Measurements from ENCODE around the gene ATP2B2. TPM values are rescaled to one million over a fixed set of nuclear protein-coding genes. Genes with fewer than 3 reads are reported as not detected.
"Not testable (repeated sequence)": the region's sequence is repeated elsewhere in the genome, so short reads cannot be mapped to it uniquely, and the experiment has no call there.

The ATP2B2 gene
- total and polyA plus RNA-seq, 7 donors, result 0.08 to 6.5 (median 0.77) TPM

GRCh38 chr3:10303785-10304184 lies 201.6 kb downstream of the ATP2B2 start:
- peak in 1 of 4 donors; percentile 24 for ATAC-seq
- no peak for TF ChIP-seq CTCF (IDR thresholded peaks at IDR 0.05)
- 82 to 87% (median 85%) methylated on average over 8 of the region's 8 CpGs for WGBS, 3 donors

GRCh38 chr3:10303105-10303504 lies 202.3 kb downstream of the ATP2B2 start:
- H3K27me3 ChIP-seq (ENCODE audit: insufficient read depth in 3 of 3, low read length in 2 of 3), result no peaks in the 10 kb centered on the region
- peaks cover 6% of the 10 kb centered on the region for H3K4me1 ChIP-seq
- ATAC-seq, result no peak
- H3K36me3 ChIP-seq (ENCODE audit: insufficient read depth in 1 of 2, low read depth in 1 of 2), result peaks cover 16 to 97% of the 10 kb centered on the region in 2 donors
- no peak overlapping the region for H3K4me3 ChIP-seq
- intact Hi-C loops (cut with DNase I), result no loop called here
- no peak for DNase-seq
- TF ChIP-seq CTCF (IDR thresholded peaks at IDR 0.05), result no peak
- H3K9me3 ChIP-seq, result no peaks in the 10 kb centered on the region
- WGBS, 3 donors, result 87 to 90% (median 87%) methylated on average over 9 of the region's 9 CpGs
- H3K27ac ChIP-seq, result no peak overlapping the region

More at GRCh38 chr3:10303785-10304184, 201.6 kb downstream of the ATP2B2 start:
- Histone ChIP-seq H3K4me3 (no peak overlapping the region), H3K36me3 (ENCODE audit: insufficient read depth in 1 of 2, low read depth in 1 of 2) (peaks cover 16 to 98% of the 10 kb centered on the region in 2 donors), H3K27ac (no peak overlapping the region), H3K27me3 (ENCODE audit: insufficient read depth in 3 of 3, low read length in 2 of 3) (no peaks in the 10 kb centered on the region), H3K9me3 (no peaks in the 10 kb centered on the region), H3K4me1 (peaks cover 6% of the 10 kb centered on the region)
- intact Hi-C loops (cut with DNase I), result no loop called here
- no peak for DNase-seq

GRCh38 chr3:10300087-10300486 lies 205.3 kb downstream of the ATP2B2 start:
- DNase-seq, result no peak
- H3K4me1 ChIP-seq, result peaks cover under 1% of the 10 kb centered on the region
- no peak overlapping the region for H3K4me3 ChIP-seq
- TF ChIP-seq CTCF (IDR thresholded peaks at IDR 0.05), result no peak
- H3K27ac ChIP-seq, result no peak overlapping the region
- ATAC-seq, result no peak
- 74 to 85% (median 81%) methylated on average over 9 of the region's 9 CpGs for WGBS, 3 donors
- H3K9me3 ChIP-seq, result no peaks in the 10 kb centered on the region
- H3K36me3 ChIP-seq (ENCODE audit: insufficient read depth in 1 of 2, low read depth in 1 of 2), result peaks cover 16 to 89% of the 10 kb centered on the region in 2 donors
- no peaks in the 10 kb centered on the region for H3K27me3 ChIP-seq (ENCODE audit: insufficient read depth in 3 of 3, low read length in 2 of 3)
- intact Hi-C loops (cut with DNase I), result no loop called here

GRCh38 chr3:10299679-10300078 lies 205.7 kb downstream of the ATP2B2 start:
- Histone ChIP-seq H3K27me3 (ENCODE audit: insufficient read depth in 3 of 3, low read length in 2 of 3) (no peaks in the 10 kb centered on the region), H3K27ac (peak overlapping the region; percentile 9), H3K4me3 (no peak overlapping the region), H3K9me3 (no peaks in the 10 kb centered on the region), H3K4me1 (no peaks in the 10 kb centered on the region), H3K36me3 (ENCODE audit: insufficient read depth in 1 of 2, low read depth in 1 of 2) (peaks cover 16 to 87% of the 10 kb centered on the region in 2 donors)
- DNase-seq (no peak), ATAC-seq (peak in 3 of 4 donors; percentile 17 to 28 (median 22))
- whole genome bisulfite sequencing, 3 donors, result 45 to 72% (median 61%) methylated on average over 6 of the region's 6 CpGs
- intact Hi-C loops (cut with DNase I), result no loop called here
- no peak for TF ChIP-seq CTCF (IDR thresholded peaks at IDR 0.05)

GRCh38 chr3:10299175-10299574 lies 206.2 kb downstream of the ATP2B2 start:
- DNase-seq (no peak), ATAC-seq (no peak)
- TF ChIP-seq CTCF (IDR thresholded peaks at IDR 0.05), result no peak
- Histone ChIP-seq H3K4me1 (no peaks in the 10 kb centered on the region), H3K9me3 (no peaks in the 10 kb centered on the region), H3K27me3 (ENCODE audit: insufficient read depth in 3 of 3, low read length in 2 of 3) (no peaks in the 10 kb centered on the region), H3K36me3 (ENCODE audit: insufficient read depth in 1 of 2, low read depth in 1 of 2) (peaks cover 16 to 86% of the 10 kb centered on the region in 2 donors), H3K27ac (peak overlapping the region; percentile 9), H3K4me3 (no peak overlapping the region)
- 86 to 87% (median 86%) methylated on average over 2 of the region's 2 CpGs for WGBS, 3 donors
- intact Hi-C loops (cut with DNase I), result no loop called here

GRCh38 chr3:10298064-10298463 lies 207.3 kb downstream of the ATP2B2 start:
- intact Hi-C loops (cut with DNase I); H3K4me3 ChIP-seq; H3K9me3 ChIP-seq; ATAC-seq; H3K4me1 ChIP-seq; H3K27me3 ChIP-seq (ENCODE audit: insufficient read depth in 3 of 3, low read length in 2 of 3); DNase-seq; H3K27ac ChIP-seq: not testable (repeated sequence)
- WGBS, 3 donors, result no CpG with 5 or more reads among the region's 1 CpG
- H3K36me3 ChIP-seq (ENCODE audit: insufficient read depth in 1 of 2, low read depth in 1 of 2), result peaks cover 8 to 85% of the 10 kb centered on the region in 2 donors

Data from psoas muscle (tissue), 8 donors.